ENCODE data around the gene PITPNC1. TPM values are rescaled to one million over a fixed set of nuclear protein-coding genes. Genes with fewer than 3 reads are reported as not detected.
A peak's percentile ranks its signal among the peaks of the same experiment; 100 is the strongest.

The PITPNC1 gene
- total RNA-seq, 4 donors from 2014 or later: 8.0 to 20.4 (median 9.6) TPM

- Histone ChIP-seq H3K27ac (no peak overlapping the region), H3K36me3 (peaks cover 0 to 8% (median 0%) of the 10 kb centered on the region in 3 donors), H3K27me3 (no peaks in the 10 kb centered on the region), H3K4me3 (no peak overlapping the region), H3K9me3 (no peaks in the 10 kb centered on the region), H3K4me1 (peaks cover 0 to 14% (median 0%) of the 10 kb centered on the region in 4 donors)
- DNase-seq (ENCODE audit: low spot score in 2 of 2): peak; percentile 23 to 89
- no peak for TF ChIP-seq POLR2A (IDR thresholded peaks at IDR 0.05)
- no peak for TF ChIP-seq EP300 (IDR thresholded peaks at IDR 0.05)
- TF ChIP-seq CTCF (IDR thresholded peaks at IDR 0.05): peak; percentile 74 to 84 (median 79)
- WGBS, 2 donors: 40 to 44% methylated on average over 2 of the region's 2 CpGs
Measured at GRCh38 chr17:67689534-67690177, 312.6 kb downstream of the PITPNC1 start.

DNA sequence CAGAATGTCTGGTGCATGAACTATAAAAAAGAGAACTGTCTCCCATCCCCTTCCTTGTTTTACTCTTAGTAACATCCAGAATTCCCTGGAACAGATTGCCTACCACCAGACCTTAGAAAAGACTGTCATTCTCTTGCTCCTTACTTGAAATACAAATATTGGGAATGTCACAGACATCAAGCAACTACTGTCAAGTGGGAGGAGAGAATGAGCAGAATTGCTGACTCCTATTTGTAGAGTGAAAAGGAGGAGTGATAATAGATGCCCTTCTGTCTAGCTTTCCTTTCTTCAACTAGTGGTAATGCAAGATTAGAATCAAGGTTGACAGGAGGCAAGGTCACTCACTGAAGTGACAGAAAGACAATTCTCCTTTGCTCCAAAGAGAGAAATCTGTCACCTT is 316.7 kb downstream of the PITPNC1 start:
- Histone ChIP-seq H3K4me1 (peaks cover 0 to 6% (median 0%) of the 10 kb centered on the region in 4 donors), H3K27me3 (no peaks in the 10 kb centered on the region), H3K9me3 (no peaks in the 10 kb centered on the region), H3K36me3 (peaks cover 0 to 8% (median 0%) of the 10 kb centered on the region in 3 donors), H3K4me3 (no peak overlapping the region), H3K27ac (no peak overlapping the region)
- TF ChIP-seq POLR2A (IDR thresholded peaks at IDR 0.05) (no peak), CTCF (IDR thresholded peaks at IDR 0.05) (no peak), EP300 (IDR thresholded peaks at IDR 0.05) (no peak)
- no peak for DNase-seq (ENCODE audit: low spot score in 2 of 2)

DNA sequence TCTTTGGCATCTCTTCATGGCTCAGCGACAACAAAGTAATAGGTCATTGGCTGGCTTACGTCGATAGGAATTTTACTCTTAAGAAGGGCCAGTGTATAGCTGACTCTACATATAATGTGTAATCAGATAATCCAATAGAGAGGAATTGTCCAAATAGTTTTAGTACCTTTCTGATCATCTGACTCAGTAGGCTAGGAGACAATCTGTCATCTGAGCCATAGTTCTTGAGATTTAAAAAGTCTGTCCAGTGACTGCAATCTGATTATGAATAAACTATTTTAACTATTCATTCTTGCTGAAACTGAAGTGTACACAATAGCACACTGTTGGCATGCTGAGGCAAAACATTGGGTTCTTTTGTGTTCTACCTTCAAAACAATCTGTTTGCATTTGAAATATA is 319.3 kb downstream of the PITPNC1 start:
- TF ChIP-seq CTCF (IDR thresholded peaks at IDR 0.05) (no peak), EP300 (IDR thresholded peaks at IDR 0.05) (no peak)
- no peak overlapping the region for H3K4me3 ChIP-seq
- no peak overlapping the region for H3K27ac ChIP-seq
- no peaks in the 10 kb centered on the region for H3K4me1 ChIP-seq
- DNase-seq (ENCODE audit: low spot score in 2 of 2): no peak
- 38 to 40% methylated on average over 3 of the region's 3 CpGs for WGBS, 2 donors
- H3K27me3 ChIP-seq: no peaks in the 10 kb centered on the region
- H3K36me3 ChIP-seq: peaks cover 0 to 8% (median 0%) of the 10 kb centered on the region in 3 donors
- H3K9me3 ChIP-seq: no peaks in the 10 kb centered on the region

GRCh38 chr17:67696853-67697498 is 319.9 kb downstream of the PITPNC1 start:
- 62 to 65% methylated on average over 4 of the region's 4 CpGs for WGBS, 2 donors
- Histone ChIP-seq H3K27ac (no peak overlapping the region), H3K27me3 (no peaks in the 10 kb centered on the region), H3K9me3 (no peaks in the 10 kb centered on the region), H3K4me1 (no peaks in the 10 kb centered on the region), H3K36me3 (peaks cover 0 to 8% (median 0%) of the 10 kb centered on the region in 3 donors), H3K4me3 (no peak overlapping the region)
- no peak for TF ChIP-seq EP300 (IDR thresholded peaks at IDR 0.05)
- no peak for TF ChIP-seq CTCF (IDR thresholded peaks at IDR 0.05)
- no peak for TF ChIP-seq POLR2A (IDR thresholded peaks at IDR 0.05)
- no peak for DNase-seq (ENCODE audit: low spot score in 2 of 2)

DNA sequence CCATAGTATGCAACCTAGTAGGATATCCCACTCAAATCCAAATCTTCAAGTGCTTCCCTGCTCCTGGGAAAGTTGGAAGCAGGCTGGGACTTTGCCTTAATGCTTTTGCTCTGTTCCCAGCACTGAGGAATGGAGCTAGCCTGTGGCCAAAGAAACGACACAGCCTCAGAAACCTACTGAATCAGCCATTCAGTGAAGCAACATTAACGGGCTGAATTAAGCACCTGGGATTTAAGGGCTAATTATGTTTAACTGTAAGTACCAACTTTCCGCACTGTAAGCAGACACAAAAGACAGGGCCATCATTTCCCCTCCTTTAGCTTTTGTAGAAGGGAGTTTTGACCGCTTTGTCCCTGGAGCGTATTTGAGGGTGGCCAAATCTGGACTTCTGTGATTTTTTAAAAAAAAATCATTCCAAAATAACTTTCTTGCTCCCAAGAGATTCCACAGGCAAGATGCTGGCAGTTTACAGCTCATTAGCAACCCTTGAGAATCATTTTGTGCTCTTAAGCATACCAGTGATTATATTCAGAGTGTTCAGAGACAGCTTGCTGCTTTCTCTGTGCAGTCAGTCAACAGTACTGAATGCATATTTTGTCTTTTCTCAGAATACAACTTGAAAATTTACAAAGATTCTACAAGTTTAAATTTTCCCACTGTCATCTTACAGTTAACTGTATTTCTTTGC is 323.1 kb downstream of the PITPNC1 start:
- Histone ChIP-seq H3K27ac (no peak overlapping the region), H3K27me3 (no peaks in the 10 kb centered on the region), H3K36me3 (no peaks in the 10 kb centered on the region), H3K4me1 (no peaks in the 10 kb centered on the region), H3K4me3 (no peak overlapping the region), H3K9me3 (no peaks in the 10 kb centered on the region)
- no peak for DNase-seq (ENCODE audit: low spot score in 2 of 2)
- 56 to 61% methylated on average over 5 of the region's 5 CpGs for WGBS, 2 donors
- TF ChIP-seq POLR2A (IDR thresholded peaks at IDR 0.05): no peak
- no peak for TF ChIP-seq EP300 (IDR thresholded peaks at IDR 0.05)
- no peak for TF ChIP-seq CTCF (IDR thresholded peaks at IDR 0.05)

Measured in tibial nerve (tissue), 4 donors.